ENCODE data around the gene AACS.

AACS gene

DNA sequence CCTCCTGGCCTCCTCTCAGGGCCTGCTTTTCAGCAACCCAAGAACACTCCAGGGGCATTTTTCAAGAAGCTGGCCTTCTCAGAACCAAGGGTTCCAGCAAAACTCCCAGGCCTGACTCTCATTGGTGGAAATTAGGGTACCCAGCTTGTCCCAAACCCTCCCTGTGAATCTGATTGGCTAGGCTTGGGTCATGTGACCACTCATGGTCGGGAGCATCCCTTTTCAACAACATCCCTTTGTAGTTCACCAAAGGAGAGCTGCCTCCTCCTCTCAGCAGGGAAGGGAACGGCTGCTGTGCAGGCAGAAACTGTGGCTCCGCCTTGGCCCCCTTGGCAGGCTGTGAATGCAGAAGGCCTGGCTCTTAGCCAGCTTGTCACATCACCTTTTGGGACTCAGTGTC lies 94.5 kb downstream of the AACS start:
- ATAC-seq: no peak

DNA sequence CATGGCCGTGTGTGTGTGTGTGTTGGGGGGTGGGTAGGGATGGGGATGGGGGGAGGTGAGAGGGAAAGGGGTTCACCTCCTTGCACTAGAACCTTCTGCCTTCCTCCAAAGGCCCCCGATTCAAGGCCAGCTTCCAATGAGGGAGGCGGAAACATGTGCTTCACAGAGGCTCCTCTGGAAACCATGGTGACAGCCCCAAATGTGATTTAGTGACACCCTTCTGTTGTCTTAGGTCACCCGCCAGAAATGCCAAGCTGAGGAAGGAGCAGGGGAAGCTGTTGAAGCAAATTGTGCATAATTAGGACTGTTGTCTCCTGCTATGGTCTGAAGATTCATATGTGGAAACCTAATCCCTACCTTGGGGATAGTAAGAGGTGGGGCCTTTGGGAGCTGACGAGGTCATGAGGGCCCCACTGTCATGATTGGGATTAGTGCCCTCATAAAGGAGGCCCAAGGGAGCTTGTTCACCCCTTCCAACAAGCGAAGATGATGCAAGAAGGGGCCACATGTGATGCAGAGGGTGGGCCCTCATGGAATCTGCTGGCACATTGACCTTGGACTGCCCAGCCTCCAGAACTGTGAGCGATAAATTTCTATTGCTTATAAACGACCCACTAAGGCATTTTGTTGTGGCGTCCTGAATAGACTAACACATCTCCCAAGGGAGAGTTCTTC lies 95.2 kb downstream of the AACS start:
- ATAC-seq: no peak

DNA sequence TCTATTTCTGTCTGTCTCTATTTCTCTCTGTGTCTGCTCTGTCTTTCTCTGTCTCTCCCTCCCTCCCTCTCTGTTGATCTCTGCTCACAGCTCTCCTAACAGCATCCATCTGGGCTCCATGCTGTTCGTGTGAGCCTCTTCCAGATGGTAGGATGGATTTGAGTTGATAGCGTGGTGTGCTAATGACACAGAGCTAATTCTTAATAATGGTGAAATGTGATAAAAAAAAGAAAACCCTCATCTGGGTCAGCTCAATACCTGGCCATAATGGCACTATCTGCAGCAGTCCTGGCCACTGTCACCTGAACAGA lies 96.4 kb downstream of the AACS start:
- ATAC-seq: no peak

DNA sequence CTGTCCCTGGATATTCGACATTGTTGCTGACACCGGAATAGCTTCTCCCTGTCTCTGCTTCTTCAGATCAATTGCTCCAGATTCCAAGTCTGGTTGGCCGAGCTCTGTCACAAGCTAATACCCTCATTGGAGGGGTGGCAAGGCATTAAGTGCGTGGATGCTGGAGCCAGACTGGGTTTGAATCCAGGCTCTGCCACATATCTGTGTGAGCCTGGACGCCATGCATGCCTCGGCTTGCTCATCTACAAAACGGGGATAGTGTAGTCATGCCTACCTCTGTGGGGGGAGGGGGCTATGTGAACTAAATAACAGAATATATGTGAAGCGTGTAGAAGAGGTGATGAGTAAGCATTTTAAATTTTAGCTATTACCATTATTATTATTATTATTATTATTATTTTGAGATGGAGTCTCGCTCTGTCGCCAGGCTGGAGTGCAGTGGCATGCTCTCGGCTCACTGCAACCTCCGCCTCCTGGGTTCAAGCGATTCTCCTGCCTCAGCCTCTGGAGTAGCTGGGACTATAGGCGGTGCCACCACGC lies 97.3 kb downstream of the AACS start:
- ATAC-seq: no peak

DNA sequence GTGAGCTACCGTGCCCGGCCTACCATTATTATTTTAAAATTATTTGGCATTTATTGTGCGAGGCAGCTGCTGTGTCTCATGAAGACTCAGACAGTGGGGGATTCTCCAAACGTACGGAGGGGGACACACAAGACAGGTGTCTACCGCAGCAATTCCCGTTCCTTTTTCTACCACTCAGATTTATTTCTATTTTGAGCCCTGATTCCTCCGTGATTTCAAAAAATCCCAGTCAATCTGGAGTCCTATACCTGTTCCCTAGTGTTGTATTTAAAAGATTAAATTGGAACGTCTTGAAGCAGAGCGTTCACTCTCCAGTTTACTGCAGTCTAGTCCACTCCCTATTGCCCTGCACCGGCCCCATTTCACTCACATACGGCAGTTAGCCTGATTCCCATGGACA lies 97.9 kb downstream of the AACS start:
- no peak for ATAC-seq

DNA sequence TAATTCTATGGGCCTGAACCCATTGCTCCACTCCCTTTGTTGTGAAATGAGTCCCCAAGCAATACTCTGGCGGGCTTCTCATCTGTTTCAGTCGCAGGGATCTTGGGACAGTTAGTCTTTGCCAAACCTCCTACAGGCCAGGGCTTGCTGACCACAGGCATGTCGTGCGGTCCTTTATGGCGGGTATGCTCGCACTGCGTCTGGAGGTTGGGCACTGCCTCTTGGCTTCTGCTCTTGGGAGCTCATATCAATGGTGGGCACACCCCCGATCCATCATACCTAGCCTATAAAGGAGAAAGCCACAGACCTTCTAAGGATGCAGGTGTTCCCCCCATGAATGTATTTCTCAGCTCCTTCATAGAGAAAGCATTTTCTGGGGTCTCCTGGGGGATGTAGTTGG lies 99.3 kb downstream of the AACS start:
- ATAC-seq: no peak

DNA sequence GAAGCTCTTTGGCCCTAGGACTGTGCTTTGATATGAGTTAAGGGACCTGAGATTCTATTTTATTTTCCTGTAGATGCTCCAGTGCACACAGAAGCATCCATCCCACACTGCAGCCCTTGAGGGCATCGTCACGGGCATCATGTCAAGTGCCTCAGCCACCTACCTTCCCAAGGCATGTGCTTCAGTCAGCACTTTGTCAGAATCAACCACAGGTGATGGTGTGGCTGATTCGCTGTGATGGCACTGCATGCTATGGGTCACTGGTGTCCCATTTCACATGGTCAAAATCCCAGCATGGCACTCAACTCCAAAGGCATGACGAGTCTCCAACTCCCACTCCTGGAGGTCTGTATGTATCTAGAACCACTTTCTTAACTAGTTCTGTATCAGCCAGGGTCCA lies 100.8 kb downstream of the AACS start:
- ATAC-seq: no peak

DNA sequence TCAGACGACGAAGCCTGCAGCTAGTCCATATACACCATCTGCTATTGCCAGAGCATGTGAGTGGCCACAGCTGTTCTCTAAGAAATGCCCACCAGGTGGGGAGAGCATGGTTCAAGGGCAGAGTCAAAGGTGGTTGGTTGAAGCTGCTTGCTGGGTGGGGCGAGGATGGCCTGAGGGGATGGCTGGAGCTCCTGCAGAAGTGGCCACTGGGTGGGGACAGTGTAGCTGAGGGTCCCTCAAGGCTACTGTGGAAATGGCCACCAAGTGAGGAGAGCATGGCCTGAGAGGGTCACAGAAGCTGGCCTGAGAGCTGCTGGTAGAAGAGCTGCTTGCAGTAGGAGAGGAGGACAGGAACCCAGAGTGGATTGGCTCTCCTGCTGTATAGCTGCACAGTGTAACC lies 102.4 kb downstream of the AACS start:
- no peak for ATAC-seq

DNA sequence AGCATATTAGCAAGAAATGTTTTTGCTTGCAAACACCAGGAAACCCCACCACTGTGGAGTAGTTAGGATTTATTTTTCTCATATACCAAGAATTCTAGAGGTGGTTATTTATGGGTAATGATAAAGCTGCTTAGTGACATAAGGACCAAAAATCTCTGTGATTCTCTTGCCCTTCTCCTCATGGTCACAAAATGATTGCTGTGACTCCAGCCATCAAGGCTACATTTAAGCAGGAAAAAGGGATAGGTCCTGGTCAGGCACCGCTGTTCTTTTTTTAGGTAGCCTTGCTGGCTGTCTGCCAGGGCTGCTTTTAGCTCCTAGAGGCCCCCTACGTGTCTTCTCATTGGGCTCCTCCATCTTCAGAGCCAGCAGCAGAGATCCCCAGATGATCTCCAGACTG lies 104.2 kb downstream of the AACS start:
- no peak for ATAC-seq

DNA sequence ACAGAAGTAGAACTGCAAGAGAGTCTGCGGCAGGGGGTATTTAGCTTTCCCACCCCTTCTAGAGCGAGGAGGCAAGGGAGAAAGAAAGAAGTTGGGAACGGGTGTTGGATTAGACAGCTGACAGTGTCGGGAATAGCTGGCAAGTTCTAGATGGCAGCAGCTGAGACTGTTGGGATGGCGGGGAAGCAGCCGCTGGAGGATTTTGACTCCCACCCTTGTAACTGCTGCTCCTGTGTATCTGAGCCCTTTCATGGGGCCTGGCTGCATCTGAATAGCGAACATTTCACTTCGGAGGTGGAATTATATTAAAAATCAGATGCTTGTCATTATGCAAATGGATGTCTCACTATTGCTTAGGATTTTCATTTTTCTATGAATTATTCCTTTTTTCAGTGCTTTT lies 104.6 kb downstream of the AACS start:
- ATAC-seq: no peak

DNA sequence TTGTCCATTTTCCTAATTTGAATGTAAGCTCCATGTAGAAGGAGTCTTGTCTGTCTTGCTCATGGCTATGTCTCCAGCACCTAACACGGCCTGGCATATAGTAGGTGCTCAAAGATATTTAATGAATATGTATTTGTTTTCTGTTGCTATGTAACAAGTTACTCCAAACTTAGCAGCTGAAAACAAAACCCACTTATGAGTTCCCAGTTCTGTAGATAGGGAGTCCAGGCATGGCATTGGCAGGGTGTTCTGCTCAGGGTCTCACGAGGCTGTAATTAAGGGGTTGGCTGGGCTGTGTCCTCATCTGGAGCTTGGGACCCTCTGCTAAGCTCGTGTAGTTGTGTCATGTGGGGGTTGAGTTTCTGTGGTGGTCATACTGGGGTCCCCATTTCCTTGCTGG lies 106.0 kb downstream of the AACS start:
- ATAC-seq: no peak

DNA sequence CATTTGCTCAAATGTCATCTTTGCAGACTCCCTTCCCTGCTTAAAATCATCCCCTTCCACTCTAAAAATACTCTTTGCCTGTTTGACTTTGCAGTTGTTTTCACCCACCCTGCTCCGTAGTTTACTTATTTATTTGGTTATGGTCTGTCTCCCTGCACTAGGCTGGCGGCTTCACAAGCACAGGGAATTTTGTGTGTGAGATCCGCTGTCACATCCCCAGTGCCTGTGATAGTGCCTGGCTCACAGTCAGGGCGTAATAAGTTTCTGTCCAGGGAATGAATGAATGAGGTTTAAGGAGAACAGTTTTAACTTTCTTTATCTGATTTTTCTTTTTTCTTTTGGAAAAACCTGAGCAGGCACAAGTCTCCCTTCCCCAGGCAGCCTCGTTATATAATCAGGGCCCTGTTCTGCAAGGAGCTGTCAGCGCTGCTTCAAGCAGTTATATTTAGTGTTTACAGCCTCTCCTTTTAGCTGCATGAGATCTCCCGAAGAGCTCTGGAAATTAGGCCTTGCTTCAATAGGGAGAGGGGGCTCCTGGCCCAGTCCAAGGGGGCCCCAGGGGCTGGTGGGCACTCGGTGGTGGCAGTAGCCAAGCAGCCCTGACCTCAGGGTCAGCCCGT lies 107.1 kb downstream of the AACS start:
- ATAC-seq: no peak

DNA sequence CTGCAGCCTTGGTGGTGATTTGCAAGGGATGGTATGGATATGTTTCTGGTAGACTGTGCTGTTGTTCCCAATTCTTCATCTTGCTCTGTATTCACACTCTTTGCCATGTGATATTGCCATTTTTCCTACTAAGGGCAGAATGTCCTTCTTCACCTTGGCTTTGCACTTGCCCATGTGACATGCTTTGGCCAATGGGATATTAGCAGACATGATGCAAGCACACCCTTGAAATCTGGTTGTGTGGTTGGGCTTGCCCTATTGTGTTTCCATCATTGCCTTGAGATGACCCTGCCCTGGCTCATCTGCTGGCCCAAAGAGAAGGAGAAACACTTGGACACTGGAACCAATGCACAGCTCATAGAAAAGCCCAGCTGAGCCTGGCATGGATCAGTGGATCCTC lies 110.3 kb downstream of the AACS start:
- ATAC-seq: no peak

DNA sequence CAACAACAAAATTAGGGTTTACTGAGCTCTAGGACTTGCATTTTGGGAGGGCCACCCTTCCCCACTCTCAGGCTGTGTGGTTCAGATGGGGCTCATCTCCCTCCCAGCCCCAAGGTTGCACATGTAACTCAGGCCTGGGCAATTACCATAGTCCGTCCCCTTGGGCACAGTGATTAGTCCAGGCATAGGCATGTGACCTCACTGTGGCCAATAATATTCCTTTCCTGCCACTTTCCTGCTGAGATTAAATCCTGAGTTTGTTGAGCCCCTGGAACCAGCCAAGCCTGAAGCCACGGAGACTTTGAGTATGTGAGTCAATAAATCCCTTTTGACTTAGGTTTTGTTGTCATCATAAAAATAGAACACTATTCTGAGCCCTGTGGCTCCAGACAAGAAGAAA lies 113.0 kb downstream of the AACS start:
- no peak for ATAC-seq

DNA sequence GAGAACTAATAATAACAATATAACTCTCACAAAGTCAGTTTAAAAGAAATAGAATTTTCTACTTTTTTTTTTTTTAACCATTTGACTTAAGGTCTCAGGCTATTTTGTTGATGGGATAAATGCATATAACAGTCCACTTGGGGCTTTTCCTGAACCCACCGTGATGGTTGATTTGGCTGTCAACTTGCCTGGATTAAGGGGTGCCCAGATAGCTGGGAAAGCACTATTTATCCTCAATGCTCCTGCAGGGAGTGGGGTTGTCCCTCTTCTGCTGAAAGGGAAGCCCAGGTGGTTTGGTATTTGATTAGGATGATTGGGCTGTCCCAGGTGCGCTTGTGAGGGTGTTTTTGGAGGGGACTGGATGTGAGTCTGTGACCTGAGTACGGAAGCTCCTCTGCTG lies 114.9 kb downstream of the AACS start:
- no peak for ATAC-seq

DNA sequence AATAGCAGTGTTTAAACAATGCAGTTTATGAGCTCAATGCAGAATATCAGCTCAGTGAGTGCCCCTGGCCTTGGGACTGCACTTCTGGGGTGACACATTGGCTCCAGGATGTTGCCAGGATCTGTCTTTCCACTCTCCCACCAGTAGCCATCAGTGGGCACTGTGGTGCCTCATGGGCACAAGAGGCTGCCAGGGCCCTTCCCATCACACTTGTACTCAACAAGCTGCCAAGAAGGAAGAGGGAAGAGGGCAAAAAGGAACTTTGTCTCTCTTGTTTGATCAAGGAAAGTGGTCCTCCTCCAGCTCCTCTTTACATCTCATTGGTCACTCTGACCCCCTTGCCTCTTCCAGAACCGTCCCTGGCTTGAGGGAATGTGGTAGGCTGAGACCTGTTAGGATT lies 115.9 kb downstream of the AACS start:
- no peak for ATAC-seq

DNA sequence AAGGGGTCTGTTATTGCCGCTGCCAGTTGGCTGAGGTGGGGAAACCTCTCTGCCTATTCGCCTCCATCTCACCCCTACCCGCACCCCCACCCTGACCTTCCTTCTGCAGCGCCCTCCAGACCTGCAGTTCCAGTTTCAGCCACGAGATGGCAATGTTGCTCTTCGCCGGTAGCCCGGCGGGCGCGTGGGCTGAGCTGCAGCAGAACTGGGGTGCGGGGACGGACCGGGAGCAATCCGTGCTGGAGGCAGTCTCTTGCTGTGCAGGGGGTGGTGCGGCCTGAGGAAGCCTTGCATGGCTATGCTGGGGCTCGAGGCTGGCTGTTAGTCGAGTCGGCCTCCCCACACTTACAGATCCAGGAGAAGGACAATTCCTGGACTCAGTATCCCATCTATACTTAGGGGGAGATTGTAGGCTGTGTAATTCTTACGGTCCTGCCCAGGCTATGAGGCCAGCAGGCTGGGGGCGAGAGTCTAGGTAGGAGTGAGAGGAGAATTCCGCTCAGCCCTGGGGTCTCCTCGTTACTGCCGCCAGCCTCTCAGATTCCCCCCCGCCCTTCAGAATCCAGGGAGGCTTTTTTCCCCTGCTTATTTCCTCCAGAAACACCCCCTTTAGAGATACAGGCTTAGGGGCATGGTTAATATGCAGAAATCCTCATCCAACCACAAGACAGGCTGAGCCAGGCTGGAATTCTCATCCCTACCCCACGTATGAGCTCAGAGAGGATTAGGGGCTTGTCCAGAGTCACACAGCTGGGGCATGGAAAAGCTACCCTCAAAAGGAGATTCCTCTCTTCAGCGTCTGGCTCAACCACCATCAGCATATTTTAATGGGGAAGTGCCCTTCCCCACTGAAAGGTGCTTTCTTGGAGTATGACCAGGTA lies 118.2 kb downstream of the AACS start:
- peak; percentile 79 for ATAC-seq

DNA sequence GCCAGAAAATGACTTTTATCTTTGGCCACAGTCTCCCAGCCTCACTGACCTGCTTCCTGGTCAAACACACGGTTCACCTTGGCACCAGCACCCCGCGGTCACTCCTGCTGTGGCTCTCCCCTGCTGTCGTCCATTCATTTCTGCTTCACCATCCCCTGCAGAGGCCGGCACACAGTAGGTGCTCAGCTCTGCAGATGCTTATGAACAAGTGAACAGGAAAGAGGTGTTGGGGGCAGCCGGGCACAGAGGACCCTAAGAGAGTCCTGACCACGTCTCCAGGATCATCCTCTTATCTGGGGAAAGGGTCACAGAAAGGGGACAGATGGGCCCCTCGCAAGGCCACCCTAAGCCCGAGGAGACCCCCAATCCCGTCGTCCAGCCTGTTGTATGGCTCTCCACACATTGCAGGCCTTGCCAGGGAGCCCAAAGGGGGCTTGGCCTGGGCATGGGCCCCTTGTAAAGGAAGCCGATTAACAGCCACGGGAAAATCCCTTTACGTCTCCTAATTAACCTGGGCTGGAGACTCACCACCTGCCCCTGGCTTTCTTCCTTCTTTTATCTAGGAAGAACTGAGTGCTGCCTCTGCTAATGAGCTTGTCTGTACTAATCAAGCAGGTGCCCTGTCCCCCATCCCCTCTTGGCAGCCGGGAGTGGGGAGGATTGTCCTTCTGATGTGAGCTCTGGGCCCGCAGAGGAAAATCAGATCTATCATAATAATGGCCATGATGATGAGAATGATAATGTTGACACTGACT lies 119.2 kb downstream of the AACS start:
- ATAC-seq: no peak

DNA sequence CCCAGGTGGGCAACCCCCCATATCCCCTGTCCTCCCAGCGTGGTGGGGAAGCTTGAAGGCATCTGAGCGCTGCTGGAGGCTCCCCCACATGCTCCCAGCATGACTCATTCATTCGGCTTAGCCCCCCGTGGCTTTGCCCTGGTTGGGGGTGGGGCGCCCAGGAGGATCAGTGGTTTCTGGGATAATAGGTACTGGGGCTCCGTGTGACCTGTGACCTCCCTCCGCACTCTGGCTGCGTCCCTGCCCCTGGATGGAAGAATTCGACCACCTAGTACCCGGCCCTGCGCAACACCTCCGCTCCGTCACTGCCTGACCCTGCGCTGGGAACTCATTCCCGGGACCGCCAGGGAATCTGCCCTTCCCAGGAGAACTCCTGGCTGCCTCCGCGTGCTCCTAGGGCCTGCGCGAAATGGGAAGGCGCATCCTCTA lies 120.1 kb downstream of the AACS start:
- no peak for ATAC-seq

DNA sequence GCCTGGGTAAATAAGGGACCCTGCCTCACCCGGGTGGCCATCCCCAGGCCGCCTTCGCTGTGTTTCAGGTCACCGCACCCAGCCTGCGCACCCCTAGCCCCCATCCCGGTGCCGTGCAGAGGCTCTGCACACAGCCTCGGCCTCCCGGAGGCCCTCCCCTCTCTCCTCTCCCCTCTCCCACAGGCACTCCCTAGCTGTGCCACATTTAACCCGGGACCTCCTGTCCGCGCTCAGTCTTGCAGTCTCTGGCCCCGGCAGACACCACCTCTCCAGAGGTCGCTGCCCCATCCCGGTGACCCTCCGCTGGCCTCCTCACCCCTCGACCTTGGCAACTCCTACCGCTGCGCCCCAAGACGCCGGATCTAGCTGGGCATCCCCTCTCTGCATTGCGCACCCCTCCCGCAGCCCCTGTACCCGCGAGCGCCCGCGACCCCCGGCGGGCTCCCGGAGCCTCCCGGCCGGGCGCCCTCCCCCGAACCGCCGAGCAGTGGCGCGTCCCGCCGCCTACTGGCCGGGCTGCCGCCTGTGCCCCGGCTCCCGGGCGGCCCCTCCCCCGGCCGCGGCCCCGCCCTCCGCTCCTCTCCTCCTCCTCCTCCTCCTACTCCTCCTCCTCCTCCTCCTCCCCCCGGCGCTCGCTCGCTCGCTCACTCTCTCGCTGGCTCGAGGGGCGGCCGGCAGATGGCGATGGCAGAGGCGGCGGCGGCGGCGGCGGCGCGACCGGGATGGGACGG lies 120.7 kb downstream of the AACS start, which contains the start of gene TMEM132B:
TMEM132B (plus strand) TSS at position 647 of the 731 bp plus-strand sequence.
- peak; percentile 22 to 36 for ATAC-seq

DNA sequence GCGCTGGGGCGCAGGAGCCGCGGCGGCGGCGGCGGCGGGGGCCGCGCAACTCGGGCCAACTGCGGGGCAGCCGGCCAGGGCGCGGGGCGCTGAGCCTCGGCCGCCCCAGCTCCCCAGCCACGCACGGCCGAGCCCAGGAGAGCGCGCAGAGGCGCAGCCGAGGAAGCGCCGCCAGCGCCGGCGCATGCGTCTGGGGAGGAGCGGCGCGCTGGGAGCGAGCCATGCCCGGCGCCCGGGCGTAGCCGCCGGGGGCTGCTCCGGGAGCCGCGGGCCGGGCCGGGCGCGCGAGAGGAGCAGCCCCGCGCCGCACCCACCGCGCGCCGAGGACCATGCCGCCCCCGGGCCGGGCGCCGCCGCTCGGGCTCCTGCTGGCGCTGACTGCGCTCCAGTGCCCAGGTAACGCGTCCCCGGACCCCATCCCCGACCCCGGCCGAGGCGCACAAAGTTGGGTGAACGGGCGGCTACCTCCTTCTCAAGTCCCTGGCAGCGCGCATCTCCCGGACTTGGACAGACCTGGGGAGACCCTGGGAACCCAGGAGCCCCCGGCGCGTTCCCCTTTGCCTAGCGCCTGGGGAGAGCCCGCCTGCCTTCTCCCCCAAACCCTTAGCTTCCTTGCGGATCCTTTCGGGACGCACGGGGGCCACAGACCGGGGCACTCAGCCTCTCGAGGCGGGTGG lies 121.4 kb downstream of the AACS start:
- ATAC-seq: no peak

Measured in activated CD4-positive, CD25-positive, alpha-beta regulatory T cell treated with anti-CD3 and anti-CD28 coated beads, Interleukin-2, amount 50 U/mL, for 24 hours (primary cell).